ENCODE results near the gene ASTN2.

ASTN2 gene

GRCh38 chr9:117303643-117304230, 111.1 kb downstream of the ASTN2 start:
- DNase-seq (ENCODE audit: low spot score) = no peak

- DNase-seq (ENCODE audit: low spot score) = no peak
Observed at GRCh38 chr9:117302487-117302886, 112.4 kb downstream of the ASTN2 start.

GRCh38 chr9:117300371-117301110, 114.3 kb downstream of the ASTN2 start:
- DNase-seq (ENCODE audit: low spot score) = no peak

GRCh38 chr9:117296453-117296852, 118.4 kb downstream of the ASTN2 start:
- no peak for DNase-seq (ENCODE audit: low spot score)

- DNase-seq (ENCODE audit: low spot score) = no peak
Observed at GRCh38 chr9:117293206-117294114, 121.4 kb downstream of the ASTN2 start.

- no peak for DNase-seq (ENCODE audit: low spot score)
Observed at GRCh38 chr9:117290856-117291622, 123.8 kb downstream of the ASTN2 start.

GRCh38 chr9:117290306-117290840, 124.5 kb downstream of the ASTN2 start:
- DNase-seq (ENCODE audit: low spot score) = no peak

GRCh38 chr9:117286245-117286644, 128.6 kb downstream of the ASTN2 start:
- DNase-seq (ENCODE audit: low spot score) = no peak

GRCh38 chr9:117284414-117284813, 130.4 kb downstream of the ASTN2 start:
- no peak for DNase-seq (ENCODE audit: low spot score)

- no peak for DNase-seq (ENCODE audit: low spot score)
Observed at GRCh38 chr9:117282541-117282940, 132.3 kb downstream of the ASTN2 start.

- DNase-seq (ENCODE audit: low spot score) = no peak
Observed at GRCh38 chr9:117278471-117279035, 136.3 kb downstream of the ASTN2 start.

GRCh38 chr9:117278020-117278419, 136.8 kb downstream of the ASTN2 start:
- no peak for DNase-seq (ENCODE audit: low spot score)

- DNase-seq (ENCODE audit: low spot score) = no peak
Observed at GRCh38 chr9:117276444-117276843, 138.4 kb downstream of the ASTN2 start.

GRCh38 chr9:117273612-117274011, 141.2 kb downstream of the ASTN2 start:
- no peak for DNase-seq (ENCODE audit: low spot score)

GRCh38 chr9:117268847-117269446, 145.9 kb downstream of the ASTN2 start:
- no peak for DNase-seq (ENCODE audit: low spot score)

- DNase-seq (ENCODE audit: low spot score) = no peak
Observed at GRCh38 chr9:117266855-117267497, 147.9 kb downstream of the ASTN2 start.

- DNase-seq (ENCODE audit: low spot score) = no peak
Observed at GRCh38 chr9:117265253-117265652, 149.6 kb downstream of the ASTN2 start.

- no peak for DNase-seq (ENCODE audit: low spot score)
Observed at GRCh38 chr9:117258184-117258866, 156.5 kb downstream of the ASTN2 start.

- DNase-seq (ENCODE audit: low spot score) = no peak
Observed at GRCh38 chr9:117253261-117253660, 161.6 kb downstream of the ASTN2 start.
